ENCODE measurements around the gene JAK1.

JAK1 gene

DNA sequence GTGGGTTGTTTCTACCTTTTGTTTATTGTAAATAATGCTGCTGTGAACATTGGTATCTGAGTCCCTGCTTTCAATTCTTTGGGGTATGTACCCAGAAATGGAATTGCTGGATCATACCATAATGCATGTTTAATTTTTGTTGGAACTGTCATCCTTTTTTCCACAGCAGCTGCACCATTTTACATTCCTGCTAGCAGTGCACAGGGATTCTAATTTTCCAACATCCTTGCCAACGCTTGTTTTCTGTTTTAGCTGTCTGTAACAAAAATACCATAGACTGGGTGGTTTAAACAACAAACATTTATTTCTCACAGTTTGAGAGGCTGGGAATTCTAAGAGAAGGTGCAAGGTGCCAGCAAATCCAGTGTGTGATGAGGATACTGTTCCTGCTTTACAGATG, 156.3 kb downstream of the JAK1 start:
- in situ Hi-C loops (cut with HindIII; ENCODE audit: low pct_ligation_motif_present, low sequenced_read_pairs), result no loop called here
- Histone ChIP-seq H3K4me3 (ENCODE audit: low read depth, low read length) (no peak overlapping the region), H3K27me3 (replicated peaks) (no peaks in the 10 kb centered on the region), H3K36me3 (replicated peaks) (no peaks in the 10 kb centered on the region), H3K27ac (no peak overlapping the region)
- TF ChIP-seq CTCF (IDR thresholded peaks at IDR 0.05; ENCODE audit: low read depth, low read length, missing control alignments), result no peak
- DNase-seq, result no peak

DNA sequence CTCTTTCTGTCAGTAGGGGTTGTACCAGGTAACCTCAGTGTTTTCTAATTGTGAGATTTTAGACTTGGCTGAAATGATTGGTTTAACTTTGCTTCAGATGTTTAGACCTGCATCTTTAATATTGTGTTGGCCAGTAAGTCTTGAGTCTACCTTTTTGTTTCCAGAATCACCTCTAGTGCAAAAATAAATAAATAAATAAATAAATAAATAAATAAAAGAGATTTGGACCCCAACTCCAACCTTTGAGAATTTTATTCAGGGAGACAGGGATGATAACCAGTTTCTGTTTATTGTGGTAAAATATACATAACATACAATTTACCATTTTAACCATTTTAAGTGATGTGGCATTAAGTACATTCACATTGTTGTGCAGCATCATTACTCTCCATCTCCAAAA, 157.0 kb downstream of the JAK1 start:
- H3K27ac ChIP-seq, result no peak overlapping the region
- H3K36me3 ChIP-seq (replicated peaks), result no peaks in the 10 kb centered on the region
- H3K4me3 ChIP-seq (ENCODE audit: low read depth, low read length), result no peak overlapping the region
- no peaks in the 10 kb centered on the region for H3K27me3 ChIP-seq (replicated peaks)
- no peak for TF ChIP-seq CTCF (IDR thresholded peaks at IDR 0.05; ENCODE audit: low read depth, low read length, missing control alignments)
- in situ Hi-C loops (cut with HindIII; ENCODE audit: low pct_ligation_motif_present, low sequenced_read_pairs), result no loop called here
- DNase-seq, result no peak

- no peak for DNase-seq
- Histone ChIP-seq H3K36me3 (replicated peaks) (no peaks in the 10 kb centered on the region), H3K27me3 (replicated peaks) (no peaks in the 10 kb centered on the region), H3K27ac (no peak overlapping the region), H3K4me3 (ENCODE audit: low read depth, low read length) (no peak overlapping the region)
- in situ Hi-C loops (cut with HindIII; ENCODE audit: low pct_ligation_motif_present, low sequenced_read_pairs), result no loop called here
- no peak for TF ChIP-seq CTCF (IDR thresholded peaks at IDR 0.05; ENCODE audit: low read depth, low read length, missing control alignments)
Measured at GRCh38 chr1:64801851-64802523, 164.4 kb downstream of the JAK1 start.

DNA sequence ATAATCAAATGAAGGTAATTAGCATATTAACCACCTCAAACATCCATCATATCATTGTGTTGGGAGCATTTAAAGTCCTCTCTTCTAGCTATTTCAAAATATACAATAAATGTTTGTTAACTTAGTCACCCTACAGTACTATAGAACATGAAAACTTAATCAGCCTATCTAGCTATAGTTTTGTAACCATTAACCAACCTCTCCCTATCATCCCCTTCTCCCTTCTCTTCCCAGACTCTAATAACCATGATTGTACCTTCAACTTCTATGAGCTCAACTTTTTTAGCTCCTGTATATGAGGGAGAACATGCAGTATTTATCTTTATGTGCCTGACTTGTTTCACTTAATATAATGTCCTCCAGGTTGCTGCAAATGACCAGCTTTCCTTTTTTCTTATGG, 167.5 kb downstream of the JAK1 start:
- no peak for TF ChIP-seq CTCF (IDR thresholded peaks at IDR 0.05; ENCODE audit: low read depth, low read length, missing control alignments)
- Histone ChIP-seq H3K27ac (no peak overlapping the region), H3K4me3 (ENCODE audit: low read depth, low read length) (no peak overlapping the region), H3K36me3 (replicated peaks) (no peaks in the 10 kb centered on the region), H3K27me3 (replicated peaks) (no peaks in the 10 kb centered on the region)
- DNase-seq, result no peak
- in situ Hi-C loops (cut with HindIII; ENCODE audit: low pct_ligation_motif_present, low sequenced_read_pairs), result no loop called here

DNA sequence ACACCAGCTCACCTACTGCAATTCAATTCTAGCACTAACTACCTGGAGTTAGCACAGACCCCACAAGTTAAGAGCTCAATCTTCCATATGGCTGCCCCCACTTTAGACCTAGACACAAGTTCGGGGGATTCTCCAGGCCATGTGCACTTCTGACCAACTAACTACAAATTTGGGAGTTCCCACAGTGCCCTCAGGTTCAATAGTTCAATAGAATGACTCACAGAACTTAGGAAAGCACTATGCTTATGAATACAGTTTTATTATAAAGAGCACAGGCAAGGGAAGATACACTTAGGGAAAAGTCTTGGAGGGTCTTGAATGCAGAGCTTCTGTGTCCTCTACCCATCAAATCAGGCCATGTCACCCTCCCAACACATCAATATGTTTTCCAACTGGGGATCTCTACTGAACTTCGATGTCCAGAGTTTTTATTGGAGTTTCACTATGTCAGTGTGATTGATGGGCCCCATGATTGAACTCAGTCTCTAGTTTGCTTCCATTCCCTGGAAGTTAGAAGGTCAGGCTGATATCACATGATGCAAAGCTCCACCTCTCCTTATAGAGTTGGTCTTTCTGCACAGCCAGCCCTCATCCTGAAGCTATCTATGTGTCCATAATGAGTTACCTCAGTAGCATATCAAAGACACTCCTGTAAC, 175.4 kb downstream of the JAK1 start:
- in situ Hi-C loops (cut with HindIII; ENCODE audit: low pct_ligation_motif_present, low sequenced_read_pairs), result no loop called here
- H3K36me3 ChIP-seq (replicated peaks), result no peaks in the 10 kb centered on the region
- no peak overlapping the region for H3K4me3 ChIP-seq (ENCODE audit: low read depth, low read length)
- H3K27ac ChIP-seq, result no peak overlapping the region
- H3K27me3 ChIP-seq (replicated peaks), result no peaks in the 10 kb centered on the region
- no peak for DNase-seq
- TF ChIP-seq CTCF (IDR thresholded peaks at IDR 0.05; ENCODE audit: low read depth, low read length, missing control alignments), result no peak

Measured in brain microvascular endothelial cell (primary cell).